Pulmonary artery endothelial cell (primary cell): ENCODE results near the gene TMEM207. TPM values are rescaled to one million over a fixed set of nuclear protein-coding genes. Genes with fewer than 3 reads are reported as not detected.

Experiments used
- DNase-seq: peaks from one replicate; pipeline ENCODE4 v3.0.0-alpha.2; 2011; ENCODE audit warnings: low read depth, low spot score
- total RNA-seq: library from RNA; depleted of rRNA; stranded (reverse); fragments of >200 nt; gene quantifications from 2 replicates; pipeline ENCODE4 v1.2.3, GENCODE V29; 2014

The TMEM207 gene
- total RNA-seq, 1 donor from 2014 or later = not detected

GRCh38 chr3:190444576-190445145 lies 5.0 kb downstream of the TMEM207 start:
- DNase-seq = no peak

GRCh38 chr3:190444006-190444405 lies 5.7 kb downstream of the TMEM207 start:
- no peak for DNase-seq

DNA sequence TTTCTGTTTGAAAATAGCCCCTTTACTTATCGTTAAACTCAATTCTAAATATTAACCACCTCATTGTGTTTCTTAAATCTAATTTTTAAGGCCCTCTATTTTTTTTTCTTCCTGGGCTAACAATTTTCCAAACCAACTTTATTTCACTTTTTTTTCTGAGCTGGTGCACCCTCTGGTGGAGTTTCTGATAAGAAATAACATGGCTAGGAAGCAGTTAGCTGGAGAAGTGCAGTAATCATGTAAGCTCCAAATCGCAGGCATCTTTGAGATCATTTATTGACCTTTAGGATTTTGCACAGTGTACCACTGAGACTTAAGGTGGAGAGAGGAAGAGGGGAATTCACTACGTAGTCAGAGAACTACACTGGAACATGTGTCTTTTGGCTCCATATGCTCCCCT lies 6.4 kb downstream of the TMEM207 start:
- no peak for DNase-seq

DNA sequence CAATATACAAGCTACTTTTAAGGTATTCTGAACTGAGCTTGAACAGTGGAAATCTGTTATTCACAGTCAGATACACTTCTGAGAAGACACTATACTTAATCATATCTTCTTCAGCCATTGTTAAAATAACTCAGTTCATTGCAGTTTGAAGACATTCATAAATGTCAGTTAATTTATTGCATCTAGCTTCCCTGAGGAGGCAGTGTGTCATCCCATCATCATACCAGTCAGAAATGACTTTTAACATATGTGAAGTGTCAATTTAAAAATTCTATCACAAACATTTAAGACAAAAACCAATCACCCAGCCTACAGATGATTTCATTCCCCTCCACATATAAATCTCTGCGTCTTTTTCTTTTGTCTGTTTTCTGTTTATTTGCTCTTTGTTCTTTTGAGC lies 7.5 kb downstream of the TMEM207 start:
- no peak for DNase-seq

- no peak for DNase-seq
These were observed 13.4 kb downstream of the TMEM207 start for GRCh38 chr3:190436331-190436730.

DNA sequence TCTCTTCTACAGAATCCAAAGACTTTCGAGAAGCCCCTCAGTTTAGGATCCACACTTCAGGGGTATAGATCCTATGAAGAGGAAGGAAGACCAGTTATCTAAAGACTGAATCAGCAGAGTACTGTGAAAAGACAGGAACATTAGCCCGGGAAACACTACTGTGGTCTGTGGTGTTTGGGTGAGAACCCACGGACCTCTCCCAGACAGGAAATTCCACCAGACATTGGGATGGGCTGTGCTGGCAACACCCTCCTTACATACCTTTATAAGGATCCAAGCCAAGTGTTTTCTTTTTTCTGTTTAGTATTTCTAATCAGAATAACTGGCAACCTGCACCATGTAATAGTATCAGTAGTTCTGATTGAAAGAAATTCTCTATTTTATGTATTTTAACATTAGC lies 14.1 kb downstream of the TMEM207 start:
- no peak for DNase-seq

DNA sequence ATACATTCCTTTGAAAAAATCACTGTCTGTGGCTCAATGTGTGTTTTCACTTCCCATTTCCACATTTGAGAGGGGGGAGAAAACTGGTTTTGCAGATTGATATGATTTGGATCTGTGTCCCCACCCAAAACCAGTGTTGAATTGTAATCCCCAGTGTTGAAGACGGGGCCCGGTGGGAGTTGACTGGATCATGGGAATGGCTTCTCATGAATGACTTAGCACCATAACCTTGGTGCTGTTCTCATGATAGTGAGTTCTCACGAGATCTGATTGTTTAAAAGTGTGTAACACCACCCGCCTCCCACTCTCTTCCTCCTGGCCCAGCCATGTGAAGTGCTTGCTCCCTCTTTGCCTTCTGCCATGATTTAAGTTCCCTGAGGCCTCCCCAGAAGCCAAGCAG lies 16.1 kb downstream of the TMEM207 start:
- no peak for DNase-seq

- no peak for DNase-seq
These were observed 17.5 kb downstream of the TMEM207 start for GRCh38 chr3:190432216-190432615.

GRCh38 chr3:190430906-190431305 lies 18.8 kb downstream of the TMEM207 start:
- no peak for DNase-seq

- DNase-seq = no peak
These were observed 20.0 kb downstream of the TMEM207 start for GRCh38 chr3:190429681-190430080.

DNA sequence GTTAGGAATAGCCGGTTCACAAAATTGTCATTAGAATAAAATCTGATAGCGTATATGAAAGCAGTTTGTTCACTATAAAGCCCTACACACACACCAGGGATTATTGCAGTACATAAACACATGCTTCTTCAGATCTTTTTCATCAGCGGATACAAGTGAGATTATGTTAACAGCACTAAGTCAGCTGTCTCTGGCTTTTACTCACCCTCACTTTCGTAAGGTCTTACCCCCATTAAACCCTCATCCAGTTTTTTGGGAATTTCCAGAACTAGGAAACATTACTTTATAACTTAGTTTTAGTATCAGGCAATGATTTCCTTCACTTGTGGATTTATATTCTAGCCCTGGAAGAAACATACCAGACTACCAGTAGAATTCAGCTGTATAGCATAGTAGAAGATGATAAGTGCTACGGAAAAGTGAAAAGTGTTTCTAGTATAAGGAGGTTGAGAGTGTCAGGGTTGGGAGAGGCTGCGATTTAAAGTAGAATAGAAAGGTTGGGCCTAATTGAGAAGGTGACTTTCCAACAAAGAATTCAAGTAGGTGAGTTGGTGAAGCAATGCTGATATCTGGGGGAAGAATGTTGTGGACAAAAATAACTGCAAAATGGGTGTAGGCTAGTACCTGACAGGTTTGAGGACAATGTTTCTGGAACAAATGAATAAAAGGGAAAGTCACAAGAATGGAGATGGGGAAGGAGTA lies 22.7 kb downstream of the TMEM207 start:
- no peak for DNase-seq

GRCh38 chr3:190425833-190426232 lies 23.9 kb downstream of the TMEM207 start:
- DNase-seq = no peak

DNA sequence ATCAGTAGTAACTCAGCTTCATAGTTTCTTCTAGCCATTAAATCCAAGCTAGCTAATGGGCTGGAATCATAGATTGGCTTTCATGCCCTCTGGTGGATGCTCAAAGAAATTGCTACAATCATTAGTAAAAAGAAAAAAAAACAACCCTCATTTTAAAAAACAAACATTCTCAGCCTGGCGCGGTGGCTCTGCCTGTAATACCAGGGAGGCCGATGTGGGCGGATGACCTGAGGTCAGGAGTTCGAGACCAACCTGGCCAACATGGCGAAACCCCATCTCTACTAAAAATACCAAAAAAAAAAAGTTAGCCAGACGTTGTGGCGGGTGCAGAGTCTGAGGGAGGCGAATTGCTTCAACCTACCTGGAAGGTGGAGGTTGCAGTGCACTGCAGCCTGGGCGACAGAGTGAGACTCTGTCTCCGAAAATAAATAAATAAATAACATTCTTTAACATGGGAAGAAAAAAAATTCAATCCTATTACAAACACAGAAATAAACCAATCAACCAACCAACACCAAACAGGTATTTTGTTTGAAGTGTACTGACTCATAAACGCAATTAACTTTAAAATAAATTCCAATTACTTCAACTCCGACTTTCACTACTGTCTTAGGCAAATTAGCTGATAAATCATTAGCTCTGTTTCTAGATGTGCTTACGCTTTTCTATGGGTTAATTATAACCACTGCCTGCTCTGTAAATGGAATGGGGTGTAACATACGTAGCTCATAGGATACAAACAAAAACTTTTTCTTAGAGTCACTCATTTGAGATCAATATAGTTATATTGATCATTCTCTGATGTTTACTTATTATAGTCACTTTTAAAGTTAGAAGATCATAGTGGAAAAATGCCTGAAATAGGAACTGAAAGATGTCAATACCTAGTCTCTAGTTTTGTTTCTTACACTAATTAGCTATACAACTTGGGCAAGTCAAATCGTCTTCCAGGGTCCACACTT lies 24.9 kb downstream of the TMEM207 start:
- peak; percentile 33 for DNase-seq

DNA sequence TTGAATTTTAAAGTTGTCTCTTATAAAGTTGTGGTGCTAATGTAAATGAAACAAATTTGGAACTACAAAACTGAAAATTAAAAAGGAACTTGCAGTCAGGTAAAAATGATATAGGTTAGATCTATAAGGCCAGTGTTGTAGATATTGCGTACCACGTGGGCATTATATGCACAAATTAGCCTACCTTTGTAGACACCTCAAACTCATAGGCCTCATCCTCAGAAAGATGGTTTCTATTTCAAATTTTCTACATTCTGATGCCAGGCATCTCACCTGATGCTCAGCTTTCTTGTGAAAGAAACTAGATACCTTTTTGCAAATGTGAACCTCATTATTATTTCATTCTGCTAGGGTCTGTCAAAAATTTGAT lies 25.6 kb downstream of the TMEM207 start:
- DNase-seq = no peak

DNA sequence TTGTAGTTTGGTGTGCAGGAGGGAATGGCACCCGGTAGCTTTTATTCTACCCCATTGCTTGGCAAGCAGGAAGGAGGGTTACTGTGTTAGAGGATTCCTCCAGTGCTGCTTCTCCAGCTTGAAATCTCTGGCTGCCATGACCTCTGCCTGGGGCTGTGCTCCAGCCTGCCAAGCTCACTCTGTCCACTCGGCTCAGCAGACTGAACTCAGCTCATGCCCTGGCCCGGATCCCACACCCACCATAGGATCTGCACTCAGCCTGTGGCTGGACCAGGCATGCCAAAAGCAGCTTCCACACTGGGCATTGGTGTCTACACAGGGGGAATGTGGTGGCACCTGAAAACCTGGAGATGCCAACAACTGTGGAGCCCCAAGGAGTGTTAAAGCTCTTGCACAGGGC lies 35.4 kb downstream of the TMEM207 start:
- DNase-seq = no peak

DNA sequence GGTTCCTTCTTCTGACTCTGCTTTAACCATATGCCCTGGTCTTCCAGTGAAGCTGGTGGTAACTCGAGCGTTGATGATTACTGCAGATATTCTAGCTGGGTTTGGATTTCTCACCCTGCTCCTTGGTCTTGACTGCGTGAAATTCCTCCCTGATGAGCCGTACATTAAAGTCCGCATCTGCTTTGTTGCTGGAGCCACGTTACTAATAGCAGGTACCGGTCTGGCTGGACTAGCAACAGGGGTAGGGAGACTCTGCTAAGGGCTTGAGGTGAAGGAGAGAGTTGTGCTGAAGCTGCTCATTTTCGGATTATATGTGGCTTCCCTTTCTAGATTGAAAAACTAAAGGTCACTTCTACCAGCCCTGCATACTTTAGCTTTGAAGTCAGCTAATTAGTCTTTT lies 45.0 kb downstream of the TMEM207 start:
- DNase-seq = no peak

- DNase-seq = peak; percentile 74
These were observed 47.7 kb downstream of the TMEM207 start for GRCh38 chr3:190401963-190402362.

GRCh38 chr3:190399677-190400076 lies 50.0 kb downstream of the TMEM207 start:
- no peak for DNase-seq

DNA sequence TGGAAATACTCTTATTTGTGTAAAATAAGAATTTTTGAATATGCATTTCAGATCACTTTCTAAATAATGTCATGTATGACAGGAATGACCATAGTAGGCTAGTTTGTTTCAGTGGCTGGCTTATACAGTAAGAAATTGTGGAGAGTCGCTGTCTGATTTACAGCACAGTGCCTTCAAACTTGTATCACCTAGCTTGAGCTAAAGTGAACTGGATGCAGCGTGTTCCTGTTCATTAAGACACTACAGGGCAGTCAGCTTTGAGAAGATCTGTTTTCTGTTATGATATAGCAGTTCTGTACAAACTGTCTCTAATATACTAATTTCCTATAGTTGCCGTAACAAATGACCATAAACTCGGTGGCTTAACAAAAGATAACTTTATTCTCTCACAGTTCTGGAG lies 51.8 kb downstream of the TMEM207 start:
- DNase-seq = no peak

GRCh38 chr3:190396001-190396400 lies 53.7 kb downstream of the TMEM207 start:
- no peak for DNase-seq

GRCh38 chr3:190388703-190389102 lies 61.0 kb downstream of the TMEM207 start:
- no peak for DNase-seq

DNA sequence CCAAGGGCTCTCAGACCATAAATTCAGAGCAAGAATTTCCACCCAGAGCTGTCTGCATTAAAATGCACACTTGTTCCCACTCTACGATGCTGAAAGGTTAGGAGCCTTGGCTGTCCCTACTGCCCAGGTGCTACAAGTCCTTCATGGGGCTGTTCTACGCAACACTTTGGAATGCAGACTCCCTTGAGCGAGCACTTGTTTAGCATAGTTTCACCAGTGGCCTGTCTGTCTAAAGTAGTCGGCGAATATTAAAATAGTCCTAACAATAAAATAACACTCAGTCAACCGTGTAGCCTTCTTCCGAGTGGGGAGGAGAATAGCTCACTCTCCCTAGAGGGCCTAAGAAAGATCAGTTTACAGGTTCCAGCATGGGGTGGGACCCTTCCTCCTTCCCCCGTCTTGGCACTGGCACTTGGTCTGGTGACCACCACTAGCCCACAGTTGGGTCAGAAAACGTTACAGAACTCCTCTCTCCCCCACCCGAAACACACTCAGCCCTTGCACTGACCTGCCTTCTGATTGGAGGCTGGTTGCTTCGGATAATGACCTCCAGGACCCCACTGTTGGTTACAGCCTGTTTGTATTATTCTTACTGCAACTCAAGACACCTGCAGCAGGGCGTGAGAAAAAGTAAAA lies 62.0 kb downstream of the TMEM207 start, which contains the start of gene CLDN16:
Gene CLDN16 (plus strand): TSS at position 586 of the 636 bp plus-strand sequence. CDS start 167 bp downstream, outside the sequence.
- DNase-seq = no peak
